ENCODE data around the gene PRTG. TPM values are rescaled to one million over a fixed set of nuclear protein-coding genes. Genes with fewer than 3 reads are reported as not detected.

The PRTG gene
- total and polyA plus RNA-seq, 2 experiments from 2014 or later = 0.63 to 3.4 TPM

DNA sequence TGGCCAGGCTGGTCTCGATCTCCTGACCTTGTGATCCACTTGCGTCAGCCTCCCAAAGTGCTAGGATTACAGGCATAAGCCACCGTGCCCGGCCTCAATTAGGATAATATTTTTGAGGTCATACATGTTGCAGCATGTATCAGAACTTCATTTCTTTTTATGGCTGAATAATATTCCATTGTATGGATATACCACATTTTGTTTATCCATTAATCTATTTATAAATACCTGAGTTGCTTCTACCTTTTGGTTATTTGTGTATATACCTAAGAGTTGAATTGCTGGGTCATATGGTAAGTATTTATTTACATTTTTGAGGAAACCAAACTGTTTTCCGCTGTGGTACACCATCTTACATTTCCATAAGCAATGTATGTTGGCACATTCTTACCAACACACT lies 136.7 kb downstream of the PRTG start:
- ATAC-seq = no peak
- H4K20me1 ChIP-seq (replicated peaks; ENCODE audit: insufficient read depth) = no peaks in the 10 kb centered on the region
- H3K4me3 ChIP-seq = no peak overlapping the region
- H3K4me2 ChIP-seq = no peak overlapping the region
- Mint-ChIP-seq H3K9me3 (peaks cover 14% of the 10 kb centered on the region; the same call in 2 of the 3 replicates), H3K36me3 (ENCODE audit: low read depth) (peaks cover 4% of the 10 kb centered on the region; the same call in 1 of the 3 replicates), H3K27ac (no peak overlapping the region), H3K4me1 (no peaks in the 10 kb centered on the region), H3K27me3 (ENCODE audit: insufficient read depth, low read depth, poor library complexity) (peaks cover 3% of the 10 kb centered on the region), H3K4me3 (no peak overlapping the region)
- no peaks in the 10 kb centered on the region for H3K79me2 ChIP-seq (replicated peaks; ENCODE audit: insufficient read depth)
- 0 out of 2 replicates have a peak, but pooled peaks cover 5% of the 10 kb centered on the region for H3K9me2 ChIP-seq (ENCODE audit: insufficient read depth)
- TF ChIP-seq ZNF331 (CRISPR knock-in tag; IDR thresholded peaks at IDR 0.05; ENCODE audit: low read depth) = no peak
- H2AFZ ChIP-seq = no peak overlapping the region
- H3K4me1 ChIP-seq (ENCODE audit: insufficient read depth) = no peaks in the 10 kb centered on the region
- no peaks in the 10 kb centered on the region for H3F3A ChIP-seq (replicated peaks; ENCODE audit: low read depth)
- no peak overlapping the region for H3K27ac ChIP-seq (ENCODE audit: low read depth)
- H3K27me3 ChIP-seq (ENCODE audit: insufficient read depth) = no peaks in the 10 kb centered on the region
- no peak for DNase-seq (ENCODE audit: low spot score)
- no peaks in the 10 kb centered on the region for H3K36me3 ChIP-seq (ENCODE audit: insufficient read depth)

DNA sequence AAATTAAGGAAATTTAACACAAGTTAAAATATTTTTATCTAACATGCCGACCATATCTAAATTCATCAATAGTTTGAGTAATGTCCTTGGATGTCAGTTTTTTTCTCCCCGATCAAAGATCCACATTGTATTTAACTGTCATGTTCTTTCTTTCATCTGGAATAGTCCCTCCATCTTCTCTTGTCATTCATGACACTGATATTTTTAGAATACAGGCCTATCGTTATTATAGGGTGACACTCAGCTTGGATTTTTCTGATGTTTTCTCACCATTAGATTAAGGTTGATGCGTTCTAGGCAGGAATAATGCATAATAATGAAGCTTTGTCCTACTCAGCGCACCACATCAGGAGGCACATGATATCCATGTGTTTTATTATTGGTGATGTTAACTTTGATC lies 141.6 kb downstream of the PRTG start:
- H3K27me3 ChIP-seq (ENCODE audit: insufficient read depth) = no peaks in the 10 kb centered on the region
- H3K27ac ChIP-seq (ENCODE audit: low read depth) = no peak overlapping the region
- Mint-ChIP-seq H3K27me3 (ENCODE audit: insufficient read depth, low read depth, poor library complexity) (peaks cover 2% of the 10 kb centered on the region), H3K36me3 (ENCODE audit: low read depth) (peaks cover 4% of the 10 kb centered on the region; the same call in 1 of the 3 replicates), H3K4me3 (no peak overlapping the region), H3K4me1 (no peaks in the 10 kb centered on the region), H3K27ac (no peak overlapping the region), H3K9me3 (peaks cover 9% of the 10 kb centered on the region; the same call in 2 of the 3 replicates)
- no peaks in the 10 kb centered on the region for H4K20me1 ChIP-seq (replicated peaks; ENCODE audit: insufficient read depth)
- no peak overlapping the region for H2AFZ ChIP-seq
- ATAC-seq (no peak), DNase-seq (ENCODE audit: low spot score) (no peak)
- H3K4me2 ChIP-seq = no peak overlapping the region
- no peaks in the 10 kb centered on the region for H3K9me2 ChIP-seq (ENCODE audit: insufficient read depth)
- no peak overlapping the region for H3K4me3 ChIP-seq
- no peaks in the 10 kb centered on the region for H3K4me1 ChIP-seq (ENCODE audit: insufficient read depth)
- no peaks in the 10 kb centered on the region for H3F3A ChIP-seq (replicated peaks; ENCODE audit: low read depth)
- H3K36me3 ChIP-seq (ENCODE audit: insufficient read depth) = no peaks in the 10 kb centered on the region
- H3K79me2 ChIP-seq (replicated peaks; ENCODE audit: insufficient read depth) = no peaks in the 10 kb centered on the region
- TF ChIP-seq CREB1 (CRISPR knock-in tag; IDR thresholded peaks at IDR 0.05; ENCODE audit: low read depth) (no peak), JUNB (IDR thresholded peaks at IDR 0.05; ENCODE audit: unreplicated experiment) (no peak), ZNF114 (CRISPR knock-in tag; IDR thresholded peaks at IDR 0.05) (no peak), POLR2AphosphoS5 (IDR thresholded peaks at IDR 0.05; ENCODE audit: low read depth) (no peak), NANOG (IDR thresholded peaks at IDR 0.05; ENCODE audit: borderline replicate concordance) (no peak), ZNF331 (CRISPR knock-in tag; IDR thresholded peaks at IDR 0.05; ENCODE audit: low read depth) (no peak)
- TF ChIP-seq, protein P1, sequence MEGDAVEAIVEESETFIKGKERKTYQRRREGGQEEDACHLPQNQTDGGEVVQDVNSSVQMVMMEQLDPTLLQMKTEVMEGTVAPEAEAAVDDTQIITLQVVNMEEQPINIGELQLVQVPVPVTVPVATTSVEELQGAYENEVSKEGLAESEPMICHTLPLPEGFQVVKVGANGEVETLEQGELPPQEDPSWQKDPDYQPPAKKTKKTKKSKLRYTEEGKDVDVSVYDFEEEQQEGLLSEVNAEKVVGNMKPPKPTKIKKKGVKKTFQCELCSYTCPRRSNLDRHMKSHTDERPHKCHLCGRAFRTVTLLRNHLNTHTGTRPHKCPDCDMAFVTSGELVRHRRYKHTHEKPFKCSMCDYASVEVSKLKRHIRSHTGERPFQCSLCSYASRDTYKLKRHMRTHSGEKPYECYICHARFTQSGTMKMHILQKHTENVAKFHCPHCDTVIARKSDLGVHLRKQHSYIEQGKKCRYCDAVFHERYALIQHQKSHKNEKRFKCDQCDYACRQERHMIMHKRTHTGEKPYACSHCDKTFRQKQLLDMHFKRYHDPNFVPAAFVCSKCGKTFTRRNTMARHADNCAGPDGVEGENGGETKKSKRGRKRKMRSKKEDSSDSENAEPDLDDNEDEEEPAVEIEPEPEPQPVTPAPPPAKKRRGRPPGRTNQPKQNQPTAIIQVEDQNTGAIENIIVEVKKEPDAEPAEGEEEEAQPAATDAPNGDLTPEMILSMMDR (conservative IDR thresholded peaks at IDR 0.05; ENCODE audit: low read depth in 2 of 2) = no peak
- TF ChIP-seq, protein P2, sequence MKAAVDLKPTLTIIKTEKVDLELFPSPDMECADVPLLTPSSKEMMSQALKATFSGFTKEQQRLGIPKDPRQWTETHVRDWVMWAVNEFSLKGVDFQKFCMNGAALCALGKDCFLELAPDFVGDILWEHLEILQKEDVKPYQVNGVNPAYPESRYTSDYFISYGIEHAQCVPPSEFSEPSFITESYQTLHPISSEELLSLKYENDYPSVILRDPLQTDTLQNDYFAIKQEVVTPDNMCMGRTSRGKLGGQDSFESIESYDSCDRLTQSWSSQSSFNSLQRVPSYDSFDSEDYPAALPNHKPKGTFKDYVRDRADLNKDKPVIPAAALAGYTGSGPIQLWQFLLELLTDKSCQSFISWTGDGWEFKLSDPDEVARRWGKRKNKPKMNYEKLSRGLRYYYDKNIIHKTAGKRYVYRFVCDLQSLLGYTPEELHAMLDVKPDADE (IDR thresholded peaks at IDR 0.05) = no peak
- TF ChIP-seq, protein P3, sequence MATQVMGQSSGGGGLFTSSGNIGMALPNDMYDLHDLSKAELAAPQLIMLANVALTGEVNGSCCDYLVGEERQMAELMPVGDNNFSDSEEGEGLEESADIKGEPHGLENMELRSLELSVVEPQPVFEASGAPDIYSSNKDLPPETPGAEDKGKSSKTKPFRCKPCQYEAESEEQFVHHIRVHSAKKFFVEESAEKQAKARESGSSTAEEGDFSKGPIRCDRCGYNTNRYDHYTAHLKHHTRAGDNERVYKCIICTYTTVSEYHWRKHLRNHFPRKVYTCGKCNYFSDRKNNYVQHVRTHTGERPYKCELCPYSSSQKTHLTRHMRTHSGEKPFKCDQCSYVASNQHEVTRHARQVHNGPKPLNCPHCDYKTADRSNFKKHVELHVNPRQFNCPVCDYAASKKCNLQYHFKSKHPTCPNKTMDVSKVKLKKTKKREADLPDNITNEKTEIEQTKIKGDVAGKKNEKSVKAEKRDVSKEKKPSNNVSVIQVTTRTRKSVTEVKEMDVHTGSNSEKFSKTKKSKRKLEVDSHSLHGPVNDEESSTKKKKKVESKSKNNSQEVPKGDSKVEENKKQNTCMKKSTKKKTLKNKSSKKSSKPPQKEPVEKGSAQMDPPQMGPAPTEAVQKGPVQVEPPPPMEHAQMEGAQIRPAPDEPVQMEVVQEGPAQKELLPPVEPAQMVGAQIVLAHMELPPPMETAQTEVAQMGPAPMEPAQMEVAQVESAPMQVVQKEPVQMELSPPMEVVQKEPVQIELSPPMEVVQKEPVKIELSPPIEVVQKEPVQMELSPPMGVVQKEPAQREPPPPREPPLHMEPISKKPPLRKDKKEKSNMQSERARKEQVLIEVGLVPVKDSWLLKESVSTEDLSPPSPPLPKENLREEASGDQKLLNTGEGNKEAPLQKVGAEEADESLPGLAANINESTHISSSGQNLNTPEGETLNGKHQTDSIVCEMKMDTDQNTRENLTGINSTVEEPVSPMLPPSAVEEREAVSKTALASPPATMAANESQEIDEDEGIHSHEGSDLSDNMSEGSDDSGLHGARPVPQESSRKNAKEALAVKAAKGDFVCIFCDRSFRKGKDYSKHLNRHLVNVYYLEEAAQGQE (IDR thresholded peaks at IDR 0.05; ENCODE audit: unreplicated experiment) = no peak
- TF ChIP-seq, protein P4, sequence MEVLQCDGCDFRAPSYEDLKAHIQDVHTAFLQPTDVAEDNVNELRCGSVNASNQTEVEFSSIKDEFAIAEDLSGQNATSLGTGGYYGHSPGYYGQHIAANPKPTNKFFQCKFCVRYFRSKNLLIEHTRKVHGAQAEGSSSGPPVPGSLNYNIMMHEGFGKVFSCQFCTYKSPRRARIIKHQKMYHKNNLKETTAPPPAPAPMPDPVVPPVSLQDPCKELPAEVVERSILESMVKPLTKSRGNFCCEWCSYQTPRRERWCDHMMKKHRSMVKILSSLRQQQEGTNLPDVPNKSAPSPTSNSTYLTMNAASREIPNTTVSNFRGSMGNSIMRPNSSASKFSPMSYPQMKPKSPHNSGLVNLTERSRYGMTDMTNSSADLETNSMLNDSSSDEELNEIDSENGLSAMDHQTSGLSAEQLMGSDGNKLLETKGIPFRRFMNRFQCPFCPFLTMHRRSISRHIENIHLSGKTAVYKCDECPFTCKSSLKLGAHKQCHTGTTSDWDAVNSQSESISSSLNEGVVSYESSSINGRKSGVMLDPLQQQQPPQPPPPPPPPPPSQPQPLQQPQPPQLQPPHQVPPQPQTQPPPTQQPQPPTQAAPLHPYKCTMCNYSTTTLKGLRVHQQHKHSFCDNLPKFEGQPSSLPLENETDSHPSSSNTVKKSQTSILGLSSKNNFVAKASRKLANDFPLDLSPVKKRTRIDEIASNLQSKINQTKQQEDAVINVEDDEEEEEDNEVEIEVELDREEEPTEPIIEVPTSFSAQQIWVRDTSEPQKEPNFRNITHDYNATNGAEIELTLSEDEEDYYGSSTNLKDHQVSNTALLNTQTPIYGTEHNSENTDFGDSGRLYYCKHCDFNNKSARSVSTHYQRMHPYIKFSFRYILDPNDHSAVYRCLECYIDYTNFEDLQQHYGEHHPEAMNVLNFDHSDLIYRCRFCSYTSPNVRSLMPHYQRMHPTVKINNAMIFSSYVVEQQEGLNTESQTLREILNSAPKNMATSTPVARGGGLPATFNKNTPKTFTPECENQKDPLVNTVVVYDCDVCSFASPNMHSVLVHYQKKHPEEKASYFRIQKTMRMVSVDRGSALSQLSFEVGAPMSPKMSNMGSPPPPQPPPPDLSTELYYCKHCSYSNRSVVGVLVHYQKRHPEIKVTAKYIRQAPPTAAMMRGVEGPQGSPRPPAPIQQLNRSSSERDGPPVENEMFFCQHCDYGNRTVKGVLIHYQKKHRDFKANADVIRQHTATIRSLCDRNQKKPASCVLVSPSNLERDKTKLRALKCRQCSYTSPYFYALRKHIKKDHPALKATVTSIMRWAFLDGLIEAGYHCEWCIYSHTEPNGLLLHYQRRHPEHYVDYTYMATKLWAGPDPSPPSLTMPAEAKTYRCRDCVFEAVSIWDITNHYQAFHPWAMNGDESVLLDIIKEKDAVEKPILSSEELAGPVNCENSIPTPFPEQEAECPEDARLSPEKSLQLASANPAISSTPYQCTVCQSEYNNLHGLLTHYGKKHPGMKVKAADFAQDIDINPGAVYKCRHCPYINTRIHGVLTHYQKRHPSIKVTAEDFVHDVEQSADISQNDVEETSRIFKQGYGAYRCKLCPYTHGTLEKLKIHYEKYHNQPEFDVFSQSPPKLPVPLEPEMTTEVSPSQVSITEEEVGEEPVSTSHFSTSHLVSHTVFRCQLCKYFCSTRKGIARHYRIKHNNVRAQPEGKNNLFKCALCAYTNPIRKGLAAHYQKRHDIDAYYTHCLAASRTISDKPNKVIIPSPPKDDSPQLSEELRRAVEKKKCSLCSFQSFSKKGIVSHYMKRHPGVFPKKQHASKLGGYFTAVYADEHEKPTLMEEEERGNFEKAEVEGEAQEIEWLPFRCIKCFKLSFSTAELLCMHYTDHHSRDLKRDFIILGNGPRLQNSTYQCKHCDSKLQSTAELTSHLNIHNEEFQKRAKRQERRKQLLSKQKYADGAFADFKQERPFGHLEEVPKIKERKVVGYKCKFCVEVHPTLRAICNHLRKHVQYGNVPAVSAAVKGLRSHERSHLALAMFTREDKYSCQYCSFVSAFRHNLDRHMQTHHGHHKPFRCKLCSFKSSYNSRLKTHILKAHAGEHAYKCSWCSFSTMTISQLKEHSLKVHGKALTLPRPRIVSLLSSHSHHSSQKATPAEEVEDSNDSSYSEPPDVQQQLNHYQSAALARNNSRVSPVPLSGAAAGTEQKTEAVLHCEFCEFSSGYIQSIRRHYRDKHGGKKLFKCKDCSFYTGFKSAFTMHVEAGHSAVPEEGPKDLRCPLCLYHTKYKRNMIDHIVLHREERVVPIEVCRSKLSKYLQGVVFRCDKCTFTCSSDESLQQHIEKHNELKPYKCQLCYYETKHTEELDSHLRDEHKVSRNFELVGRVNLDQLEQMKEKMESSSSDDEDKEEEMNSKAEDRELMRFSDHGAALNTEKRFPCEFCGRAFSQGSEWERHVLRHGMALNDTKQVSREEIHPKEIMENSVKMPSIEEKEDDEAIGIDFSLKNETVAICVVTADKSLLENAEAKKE (CRISPR knock-in tag; IDR thresholded peaks at IDR 0.05) = no peak

All from GM23338 (cell line).